PFSK-1 (cell line): ENCODE measurements around the gene C1QTNF1.

Experiments
- FOXP2 ChIP-seq: optimal IDR thresholded peaks from 2 replicates; pipeline ENCODE3; 2011; ENCODE audit warnings: borderline replicate concordance, control low read depth, inconsistent platforms; ENCODE audit not compliant: insufficient read depth; ENCODE audit errors: extremely low read length, extremely low read depth
- POLR2AphosphoS5 ChIP-seq: IDR thresholded peaks from 2 replicates; pipeline ENCODE4 v1.6.1; 2012; ENCODE audit warnings: low read depth, mild to moderate bottlenecking, control low read depth, low read length, moderate library complexity
- SIN3A ChIP-seq: IDR thresholded peaks from 2 replicates; pipeline ENCODE4 v1.6.1; 2012; ENCODE audit warnings: mild to moderate bottlenecking, low read length, moderate library complexity, borderline replicate concordance; ENCODE audit not compliant: insufficient read depth
- TAF1 ChIP-seq: IDR thresholded peaks from 2 replicates; pipeline ENCODE4 v1.6.1; 2012; ENCODE audit warnings: low read length, control low read depth, borderline replicate concordance; ENCODE audit not compliant: insufficient read depth
- TF ChIP-seq, protein P1 (sequence below), 2 experiments: IDR thresholded peaks; 2 replicates each; pipeline versions ENCODE4 v1.6.1 to v1.8.0; 2011 to 2012; ENCODE audit warnings: low read depth in 2 of 2, low read length in 2 of 2, control low read depth in 1 of 2, inconsistent platforms in 1 of 2, mild to moderate bottlenecking in 1 of 2, moderate library complexity in 1 of 2; ENCODE audit not compliant: insufficient read depth in 1 of 2

DNA sequence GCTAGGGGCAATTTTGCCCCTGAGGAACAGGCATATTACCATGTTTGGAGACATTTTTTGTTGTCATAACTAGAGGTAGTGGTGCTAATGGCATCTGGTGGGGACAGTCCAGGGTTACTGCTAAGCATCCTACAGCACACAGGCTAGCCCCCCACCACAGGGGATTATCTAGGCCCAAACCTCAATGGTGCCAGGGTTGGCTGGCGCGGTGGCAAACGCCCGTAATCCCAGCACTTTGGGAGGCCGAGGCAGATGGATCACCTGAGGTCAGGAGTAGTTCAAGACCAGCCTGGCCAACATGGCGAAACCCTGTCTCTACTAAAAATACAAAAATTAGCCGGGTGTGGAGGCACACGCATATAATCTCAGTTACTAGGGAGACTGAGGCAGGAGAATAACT, 15.2 kb downstream of the C1QTNF1 start:
- TF ChIP-seq, protein P1, sequence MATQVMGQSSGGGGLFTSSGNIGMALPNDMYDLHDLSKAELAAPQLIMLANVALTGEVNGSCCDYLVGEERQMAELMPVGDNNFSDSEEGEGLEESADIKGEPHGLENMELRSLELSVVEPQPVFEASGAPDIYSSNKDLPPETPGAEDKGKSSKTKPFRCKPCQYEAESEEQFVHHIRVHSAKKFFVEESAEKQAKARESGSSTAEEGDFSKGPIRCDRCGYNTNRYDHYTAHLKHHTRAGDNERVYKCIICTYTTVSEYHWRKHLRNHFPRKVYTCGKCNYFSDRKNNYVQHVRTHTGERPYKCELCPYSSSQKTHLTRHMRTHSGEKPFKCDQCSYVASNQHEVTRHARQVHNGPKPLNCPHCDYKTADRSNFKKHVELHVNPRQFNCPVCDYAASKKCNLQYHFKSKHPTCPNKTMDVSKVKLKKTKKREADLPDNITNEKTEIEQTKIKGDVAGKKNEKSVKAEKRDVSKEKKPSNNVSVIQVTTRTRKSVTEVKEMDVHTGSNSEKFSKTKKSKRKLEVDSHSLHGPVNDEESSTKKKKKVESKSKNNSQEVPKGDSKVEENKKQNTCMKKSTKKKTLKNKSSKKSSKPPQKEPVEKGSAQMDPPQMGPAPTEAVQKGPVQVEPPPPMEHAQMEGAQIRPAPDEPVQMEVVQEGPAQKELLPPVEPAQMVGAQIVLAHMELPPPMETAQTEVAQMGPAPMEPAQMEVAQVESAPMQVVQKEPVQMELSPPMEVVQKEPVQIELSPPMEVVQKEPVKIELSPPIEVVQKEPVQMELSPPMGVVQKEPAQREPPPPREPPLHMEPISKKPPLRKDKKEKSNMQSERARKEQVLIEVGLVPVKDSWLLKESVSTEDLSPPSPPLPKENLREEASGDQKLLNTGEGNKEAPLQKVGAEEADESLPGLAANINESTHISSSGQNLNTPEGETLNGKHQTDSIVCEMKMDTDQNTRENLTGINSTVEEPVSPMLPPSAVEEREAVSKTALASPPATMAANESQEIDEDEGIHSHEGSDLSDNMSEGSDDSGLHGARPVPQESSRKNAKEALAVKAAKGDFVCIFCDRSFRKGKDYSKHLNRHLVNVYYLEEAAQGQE (IDR thresholded peaks at IDR 0.05; ENCODE audit: insufficient read depth in 1 of 2, low read depth in 2 of 2, low read length in 2 of 2) = no peak
- no peak for TF ChIP-seq POLR2AphosphoS5
- TF ChIP-seq TAF1 = no peak
- no peak for TF ChIP-seq SIN3A
- no peak for TF ChIP-seq FOXP2
